ENCODE data around the gene SSNA1. TPM values are rescaled to one million over a fixed set of nuclear protein-coding genes. Genes with fewer than 3 reads are reported as not detected.
A peak's percentile ranks its signal among the peaks of the same experiment; 100 is the strongest.

The SSNA1 gene
- total and polyA plus RNA-seq, 4 experiments from 2014 or later: 48.6 to 161 (median 83.1) TPM

- Mint-ChIP-seq H3K4me3 (no peak overlapping the region), H3K27ac (no peak overlapping the region), H3K27me3 (no peaks in the 10 kb centered on the region), H3K36me3 (peaks cover 11 to 30% of the 10 kb centered on the region in 2 donors), H3K4me1 (peaks cover 13 to 38% (median 17%) of the 10 kb centered on the region in 4 donors), H3K9me3 (peaks cover 0 to 2% (median 0%) of the 10 kb centered on the region in 8 donors)
- peaks cover 39% of the 10 kb centered on the region for H3K36me3 ChIP-seq (ENCODE audit: insufficient read depth, low read length)
- peaks cover 23% of the 10 kb centered on the region for H3K4me1 ChIP-seq (ENCODE audit: insufficient read depth, low read length)
- POLR2A ChIA-PET (ENCODE audit: partially characterized antibody): no interaction called here
- DNase-seq: no peak
- H3K4me3 ChIP-seq (ENCODE audit: low read length in 2 of 2): no peak overlapping the region
- H3K9me3 ChIP-seq (ENCODE audit: control insufficient read depth in 1 of 2, low read length in 2 of 2): no peaks in the 10 kb centered on the region
- no peak overlapping the region for H3K27ac ChIP-seq (ENCODE audit: low read depth, low read length)
- CTCF ChIA-PET (ENCODE audit: partially characterized antibody): no interaction called here
- intact Hi-C loops (cut with micrococcal nuclease): no loop called here
- H3K27me3 ChIP-seq (ENCODE audit: insufficient read depth, low read length): no peaks in the 10 kb centered on the region
These were observed 5.6 kb upstream of the SSNA1 start for GRCh38 chr9:137182836-137183235.

- ChIA-PET CTCF (ENCODE audit: partially characterized antibody) (no interaction called here), POLR2A (ENCODE audit: partially characterized antibody) (no interaction called here)
- H3K4me3 ChIP-seq (ENCODE audit: low read length in 2 of 2): no peak overlapping the region
- Mint-ChIP-seq H3K4me1 (peaks cover 18 to 42% (median 23%) of the 10 kb centered on the region in 4 donors), H3K4me3 (peak overlapping the region in 2 of 8 donors; percentile 19 to 34), H3K27ac (peak overlapping the region in 2 of 7 donors; percentile 21 to 76), H3K9me3 (peaks cover 0 to 5% (median 0%) of the 10 kb centered on the region in 8 donors), H3K36me3 (peaks cover 11 to 30% of the 10 kb centered on the region in 2 donors), H3K27me3 (no peaks in the 10 kb centered on the region)
- H3K27me3 ChIP-seq (ENCODE audit: insufficient read depth, low read length): no peaks in the 10 kb centered on the region
- intact Hi-C loops (cut with micrococcal nuclease): no loop called here
- H3K4me1 ChIP-seq (ENCODE audit: insufficient read depth, low read length): peaks cover 26% of the 10 kb centered on the region
- H3K27ac ChIP-seq (ENCODE audit: low read depth, low read length): no peak overlapping the region
- H3K36me3 ChIP-seq (ENCODE audit: insufficient read depth, low read length): peaks cover 39% of the 10 kb centered on the region
- DNase-seq: no peak
- no peaks in the 10 kb centered on the region for H3K9me3 ChIP-seq (ENCODE audit: control insufficient read depth in 1 of 2, low read length in 2 of 2)
These were observed 4.4 kb upstream of the SSNA1 start for GRCh38 chr9:137183980-137184595.

DNA sequence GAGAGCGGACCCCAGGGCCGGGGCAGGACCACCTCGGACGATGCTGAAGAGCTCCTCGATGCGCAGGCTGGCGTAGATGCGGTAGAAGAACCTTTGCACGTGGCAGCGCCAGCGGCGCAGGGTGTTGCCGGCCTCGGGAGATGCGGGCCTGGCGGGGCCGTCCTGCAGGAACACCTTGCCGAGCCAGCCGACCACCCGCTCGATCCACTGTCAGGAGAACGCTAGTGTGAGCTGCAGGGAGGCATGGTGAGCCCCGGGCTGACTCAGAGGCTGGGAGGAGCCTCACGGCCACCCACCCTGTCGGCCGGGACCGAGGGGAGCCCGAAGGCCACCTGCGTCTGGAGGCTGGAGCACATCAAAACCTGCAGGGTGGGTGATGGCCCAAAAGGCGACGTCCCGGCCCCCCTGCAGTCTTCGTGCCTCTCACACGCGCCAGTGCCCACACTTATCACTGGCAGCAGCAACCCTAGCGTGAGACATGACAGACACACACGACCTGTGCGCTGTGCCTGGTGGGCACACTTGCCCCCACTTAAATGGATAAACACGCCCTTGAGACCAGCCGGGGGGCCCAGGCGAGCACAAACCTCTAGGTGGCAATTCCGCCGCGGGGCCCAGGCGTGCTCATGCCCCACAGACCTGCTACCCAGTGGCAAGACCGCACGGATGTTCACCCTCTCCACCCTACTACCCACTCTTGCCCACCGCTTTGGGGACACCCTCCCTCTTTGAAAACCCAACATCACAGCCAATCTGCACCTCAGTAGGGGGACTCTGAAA is 3.4 kb upstream of the SSNA1 start:
- ChIA-PET POLR2A (ENCODE audit: partially characterized antibody) (interaction anchor here (8.9 kb wide), 1 partner anchor 17 kb away, joined by 169 read pairs; the partner anchor contains the start of genes NDOR1, TMEM203 and TPRN), CTCF (ENCODE audit: partially characterized antibody) (no interaction called here)
- peaks cover 36% of the 10 kb centered on the region for H3K4me1 ChIP-seq (ENCODE audit: insufficient read depth, low read length)

GRCh38 chr9:137185921-137186320 is 2.6 kb upstream of the SSNA1 start:
- Histone ChIP-seq H3K4me3 (ENCODE audit: low read length in 2 of 2) (no peak overlapping the region), H3K9me3 (ENCODE audit: control insufficient read depth in 1 of 2, low read length in 2 of 2) (no peaks in the 10 kb centered on the region), H3K27ac (ENCODE audit: low read depth, low read length) (no peak overlapping the region), H3K36me3 (ENCODE audit: insufficient read depth, low read length) (peaks cover 39% of the 10 kb centered on the region), H3K27me3 (ENCODE audit: insufficient read depth, low read length) (no peaks in the 10 kb centered on the region), H3K4me1 (ENCODE audit: insufficient read depth, low read length) (peaks cover 41% of the 10 kb centered on the region)
- H3K36me3 Mint-ChIP-seq: peaks cover 11 to 32% of the 10 kb centered on the region in 2 donors
- H3K4me1 Mint-ChIP-seq: peaks cover 22 to 60% (median 33%) of the 10 kb centered on the region in 4 donors
- peaks cover 0 to 5% (median 0%) of the 10 kb centered on the region in 8 donors for H3K9me3 Mint-ChIP-seq
- POLR2A ChIA-PET (ENCODE audit: partially characterized antibody): interaction anchor here (8.9 kb wide), 1 partner anchor 17 kb away, joined by 169 read pairs; the partner anchor contains the start of genes NDOR1, TMEM203 and TPRN
- no peak for DNase-seq
- no peaks in the 10 kb centered on the region for H3K27me3 Mint-ChIP-seq
- peak overlapping the region in 1 of 8 donors; percentile 92 for H3K4me3 Mint-ChIP-seq
- peak overlapping the region in 1 of 7 donors; percentile 18 for H3K27ac Mint-ChIP-seq
- CTCF ChIA-PET (ENCODE audit: partially characterized antibody): no interaction called here
- intact Hi-C loops (cut with micrococcal nuclease): no loop called here

More for the DNA sequence above, 3.4 kb upstream of the SSNA1 start:
- Histone ChIP-seq H3K27ac (ENCODE audit: low read depth, low read length) (no peak overlapping the region), H3K4me3 (ENCODE audit: low read length in 2 of 2) (no peak overlapping the region), H3K9me3 (ENCODE audit: control insufficient read depth in 1 of 2, low read length in 2 of 2) (no peaks in the 10 kb centered on the region), H3K27me3 (ENCODE audit: insufficient read depth, low read length) (no peaks in the 10 kb centered on the region), H3K36me3 (ENCODE audit: insufficient read depth, low read length) (peaks cover 42% of the 10 kb centered on the region)
- peak overlapping the region in 1 of 8 donors; percentile 33 for H3K4me3 Mint-ChIP-seq
- peaks cover 22 to 52% (median 30%) of the 10 kb centered on the region in 4 donors for H3K4me1 Mint-ChIP-seq
- peaks cover 11 to 30% of the 10 kb centered on the region in 2 donors for H3K36me3 Mint-ChIP-seq
- intact Hi-C loops (cut with micrococcal nuclease): no loop called here
- no peak for DNase-seq
- peak overlapping the region in 1 of 7 donors; percentile 6 for H3K27ac Mint-ChIP-seq
- peaks cover 0 to 5% (median 0%) of the 10 kb centered on the region in 8 donors for H3K9me3 Mint-ChIP-seq
- no peaks in the 10 kb centered on the region for H3K27me3 Mint-ChIP-seq

GRCh38 chr9:137186385-137186784 is 2.1 kb upstream of the SSNA1 start:
- intact Hi-C loops (cut with micrococcal nuclease): no loop called here
- H3K4me1 Mint-ChIP-seq: peaks cover 22 to 63% (median 33%) of the 10 kb centered on the region in 4 donors

DNA sequence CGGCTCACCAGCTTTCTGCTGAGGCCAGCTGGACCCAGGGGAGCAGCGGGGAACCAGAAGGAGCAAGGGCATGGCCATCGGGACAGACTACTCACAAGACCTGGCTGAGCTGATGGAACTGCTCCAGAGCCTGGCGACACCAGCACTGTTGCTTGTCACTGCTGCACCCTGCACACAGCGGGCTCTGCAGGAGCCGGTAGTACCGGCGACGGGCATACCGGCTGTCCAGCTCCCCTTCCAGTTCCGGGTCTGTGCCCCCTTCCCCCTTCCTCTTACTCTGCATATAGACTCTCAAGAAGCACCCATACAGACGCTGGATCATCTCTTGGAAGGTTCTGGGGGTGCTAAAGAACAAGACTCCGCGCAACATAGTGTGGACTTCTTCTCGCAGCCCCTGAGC is 1.1 kb upstream of the SSNA1 start:
- Histone ChIP-seq H3K36me3 (ENCODE audit: insufficient read depth, low read length) (peaks cover 33% of the 10 kb centered on the region), H3K27ac (ENCODE audit: low read depth, low read length) (peak overlapping the region; percentile 96), H3K4me1 (ENCODE audit: insufficient read depth, low read length) (peaks cover 41% of the 10 kb centered on the region), H3K9me3 (ENCODE audit: control insufficient read depth in 1 of 2, low read length in 2 of 2) (no peaks in the 10 kb centered on the region), H3K4me3 (ENCODE audit: low read length in 2 of 2) (peak overlapping the region; percentile 81 to 90), H3K27me3 (ENCODE audit: insufficient read depth, low read length) (no peaks in the 10 kb centered on the region)
- H3K27ac Mint-ChIP-seq: peak overlapping the region; percentile 60 to 98 (median 92)
- CTCF ChIA-PET (ENCODE audit: partially characterized antibody): interaction anchor here (0.9 to 3.8 kb wide), 5 partner anchors 13 to 92 kb away, joined by 3 to 15 read pairs (median 5); partner anchors contain the start of genes RNF224 and TPRN
- H3K4me1 Mint-ChIP-seq: peaks cover 22 to 63% (median 33%) of the 10 kb centered on the region in 4 donors
- no peaks in the 10 kb centered on the region for H3K27me3 Mint-ChIP-seq
- peaks cover 0 to 5% (median 0%) of the 10 kb centered on the region in 8 donors for H3K9me3 Mint-ChIP-seq
- H3K4me3 Mint-ChIP-seq: peak overlapping the region; percentile 88 to 97 (median 93)
- no peak for DNase-seq
- H3K36me3 Mint-ChIP-seq: peaks cover 6 to 27% of the 10 kb centered on the region in 2 donors
- intact Hi-C loops (cut with micrococcal nuclease): no loop called here
- POLR2A ChIA-PET (ENCODE audit: partially characterized antibody): interaction anchor here (0.6 to 8.9 kb wide), 13 partner anchors 12 to 153 kb away, joined by 3 to 169 read pairs (median 11); partner anchors contain the start of genes CYSRT1, MAN1B1, NDOR1 and NELFB

More at GRCh38 chr9:137186385-137186784, 2.1 kb upstream of the SSNA1 start:
- Mint-ChIP-seq H3K4me3 (peak overlapping the region; percentile 65 to 97 (median 90)), H3K27me3 (no peaks in the 10 kb centered on the region), H3K27ac (peak overlapping the region in 3 of 7 donors; percentile 18 to 91 (median 50)), H3K36me3 (peaks cover 11 to 33% of the 10 kb centered on the region in 2 donors), H3K9me3 (peaks cover 0 to 5% (median 0%) of the 10 kb centered on the region in 8 donors)
- ChIA-PET CTCF (ENCODE audit: partially characterized antibody) (interaction anchor here (3.8 kb wide), 1 partner anchor 51 kb away, joined by 15 read pairs; no protein-coding TSS in a partner anchor), POLR2A (ENCODE audit: partially characterized antibody) (interaction anchor here (8.9 kb wide), 1 partner anchor 16 kb away, joined by 169 read pairs; the partner anchor contains the start of genes NDOR1, TMEM203 and TPRN)
- no peak overlapping the region for H3K4me3 ChIP-seq (ENCODE audit: low read length in 2 of 2)
- H3K27me3 ChIP-seq (ENCODE audit: insufficient read depth, low read length): no peaks in the 10 kb centered on the region
- H3K4me1 ChIP-seq (ENCODE audit: insufficient read depth, low read length): peaks cover 41% of the 10 kb centered on the region
- no peaks in the 10 kb centered on the region for H3K9me3 ChIP-seq (ENCODE audit: control insufficient read depth in 1 of 2, low read length in 2 of 2)
- H3K36me3 ChIP-seq (ENCODE audit: insufficient read depth, low read length): peaks cover 35% of the 10 kb centered on the region
- no peak overlapping the region for H3K27ac ChIP-seq (ENCODE audit: low read depth, low read length)
- no peak for DNase-seq

Measured in CD4-positive, alpha-beta memory T cell (primary cell).